Activated B cell treated with CpG ODN at 0.5 μM for 24 hours (primary cell): ENCODE results near the gene ASXL1. TPM values are rescaled to one million over a fixed set of nuclear protein-coding genes. Genes with fewer than 3 reads are reported as not detected.

Experiments
- ATAC-seq: fragments of 200-7000 bp; cut with Tn5 transposase; one replicate; pipeline ENCODE4 v1.10.0; 2021; ENCODE audit warnings: low read depth, mild to moderate bottlenecking, moderate library complexity
- CTCF ChIA-PET: fragments of 350-600 bp; sonication (Branson Sonifier 250); formaldehyde crosslinking; loops from one replicate; lab custom pipeline; 2021; ENCODE audit warnings: antibody characterized with exemption; lab: Charles Lee
- POLR2A ChIA-PET: fragments of 350-600 bp; sonication (Branson Sonifier 250); formaldehyde crosslinking; loops from one replicate; lab custom pipeline; 2021; ENCODE audit warnings: antibody characterized with exemption; lab: Charles Lee
- DNase-seq: peaks from one replicate; pipeline ENCODE4 v3.0.0; 2022
- H3K27ac Mint-ChIP-seq: one replicate; pipeline ENCODE4 v1.8.0; 2020; ENCODE audit warnings: mixed read lengths
- H3K27me3 Mint-ChIP-seq: one replicate; pipeline ENCODE4 v1.8.0; 2021; ENCODE audit warnings: mixed read lengths
- H3K36me3 Mint-ChIP-seq: one replicate; pipeline ENCODE4 v1.8.0; 2021; ENCODE audit warnings: low read depth, mixed read lengths
- H3K4me1 Mint-ChIP-seq: one replicate; pipeline ENCODE4 v1.8.0; 2021; ENCODE audit warnings: mixed read lengths
- H3K4me3 Mint-ChIP-seq: one replicate; pipeline ENCODE4 v1.8.0; 2020; ENCODE audit warnings: mild to moderate bottlenecking, mixed read lengths
- H3K9me3 Mint-ChIP-seq: one replicate; pipeline ENCODE4 v1.8.0; 2020; ENCODE audit warnings: mixed read lengths
- intact Hi-C: fragments of 100-400 bp; cut with micrococcal nuclease; formaldehyde crosslinking; loops from one replicate; pipeline ENCODE4 v1.15.1; 2024
- total RNA-seq: library from RNA; stranded (reverse); gene quantifications from 2 replicates; pipeline ENCODE4 v1.2.3, GENCODE V29; 2022
- TF ChIP-seq, protein P1 (sequence below): fragments of 200-600 bp; IDR thresholded peaks from one replicate; pipeline ENCODE4 v1.8.0; 2022; ENCODE audit warnings: antibody characterized with exemption, mild to moderate bottlenecking

The ASXL1 gene
- total RNA-seq, 1 donor from 2014 or later = 169 TPM

DNA sequence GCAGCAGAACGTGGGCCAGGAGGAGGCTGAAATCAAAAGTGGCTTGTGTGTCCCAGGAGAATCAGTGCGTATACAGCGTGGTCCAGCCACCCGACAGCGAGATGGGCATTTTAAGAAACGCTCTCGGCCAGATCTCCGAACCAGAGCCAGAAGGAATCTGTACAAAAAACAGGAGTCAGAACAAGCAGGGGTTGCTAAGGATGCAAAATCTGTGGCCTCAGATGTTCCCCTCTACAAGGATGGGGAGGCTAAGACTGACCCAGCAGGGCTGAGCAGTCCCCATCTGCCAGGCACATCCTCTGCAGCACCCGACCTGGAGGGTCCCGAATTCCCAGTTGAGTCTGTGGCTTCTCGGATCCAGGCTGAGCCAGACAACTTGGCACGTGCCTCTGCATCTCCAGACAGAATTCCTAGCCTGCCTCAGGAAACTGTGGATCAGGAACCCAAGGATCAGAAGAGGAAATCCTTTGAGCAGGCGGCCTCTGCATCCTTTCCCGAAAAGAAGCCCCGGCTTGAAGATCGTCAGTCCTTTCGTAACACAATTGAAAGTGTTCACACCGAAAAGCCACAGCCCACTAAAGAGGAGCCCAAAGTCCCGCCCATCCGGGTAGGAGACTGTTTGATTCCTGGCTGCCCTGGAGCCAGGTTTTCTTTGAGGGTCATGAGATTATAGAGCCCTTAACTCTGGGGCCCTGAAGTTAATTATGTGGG lies 75.3 kb downstream of the ASXL1 start:
- intact Hi-C loops = no loop called here

DNA sequence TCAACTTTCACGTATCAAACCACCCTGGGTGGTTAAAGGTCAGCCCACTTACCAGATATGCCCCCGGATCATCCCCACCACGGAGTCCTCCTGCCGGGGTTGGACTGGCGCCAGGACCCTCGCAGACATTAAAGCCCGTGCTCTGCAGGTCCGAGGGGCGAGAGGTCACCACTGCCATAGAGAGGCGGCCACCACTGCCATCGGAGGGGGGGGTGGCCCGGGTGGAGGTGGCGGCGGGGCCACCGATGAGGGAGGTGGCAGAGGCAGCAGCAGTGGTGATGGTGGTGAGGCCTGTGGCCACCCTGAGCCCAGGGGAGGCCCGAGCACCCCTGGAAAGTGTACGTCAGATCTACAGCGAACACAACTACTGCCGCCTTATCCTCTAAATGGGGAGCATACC lies 76.3 kb downstream of the ASXL1 start:
- Mint-ChIP-seq H3K9me3 (no peaks in the 10 kb centered on the region), H3K4me1 (no peaks in the 10 kb centered on the region), H3K36me3 (peaks cover 98% of the 10 kb centered on the region), H3K27ac (no peak overlapping the region), H3K4me3 (no peak overlapping the region), H3K27me3 (no peaks in the 10 kb centered on the region)
- ATAC-seq = no peak
- intact Hi-C loops = no loop called here
- DNase-seq = no peak
- TF ChIP-seq, protein P1, sequence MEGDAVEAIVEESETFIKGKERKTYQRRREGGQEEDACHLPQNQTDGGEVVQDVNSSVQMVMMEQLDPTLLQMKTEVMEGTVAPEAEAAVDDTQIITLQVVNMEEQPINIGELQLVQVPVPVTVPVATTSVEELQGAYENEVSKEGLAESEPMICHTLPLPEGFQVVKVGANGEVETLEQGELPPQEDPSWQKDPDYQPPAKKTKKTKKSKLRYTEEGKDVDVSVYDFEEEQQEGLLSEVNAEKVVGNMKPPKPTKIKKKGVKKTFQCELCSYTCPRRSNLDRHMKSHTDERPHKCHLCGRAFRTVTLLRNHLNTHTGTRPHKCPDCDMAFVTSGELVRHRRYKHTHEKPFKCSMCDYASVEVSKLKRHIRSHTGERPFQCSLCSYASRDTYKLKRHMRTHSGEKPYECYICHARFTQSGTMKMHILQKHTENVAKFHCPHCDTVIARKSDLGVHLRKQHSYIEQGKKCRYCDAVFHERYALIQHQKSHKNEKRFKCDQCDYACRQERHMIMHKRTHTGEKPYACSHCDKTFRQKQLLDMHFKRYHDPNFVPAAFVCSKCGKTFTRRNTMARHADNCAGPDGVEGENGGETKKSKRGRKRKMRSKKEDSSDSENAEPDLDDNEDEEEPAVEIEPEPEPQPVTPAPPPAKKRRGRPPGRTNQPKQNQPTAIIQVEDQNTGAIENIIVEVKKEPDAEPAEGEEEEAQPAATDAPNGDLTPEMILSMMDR = no peak
- CTCF ChIA-PET = no interaction called here
- POLR2A ChIA-PET = no interaction called here

More for the DNA sequence above, 75.3 kb downstream of the ASXL1 start:
- Mint-ChIP-seq H3K27ac (no peak overlapping the region), H3K4me3 (no peak overlapping the region), H3K9me3 (no peaks in the 10 kb centered on the region), H3K4me1 (no peaks in the 10 kb centered on the region), H3K27me3 (no peaks in the 10 kb centered on the region), H3K36me3 (peaks cover 98% of the 10 kb centered on the region)
- TF ChIP-seq, protein P1 = no peak
- CTCF ChIA-PET = no interaction called here
- no peak for ATAC-seq
- POLR2A ChIA-PET = no interaction called here
- no peak for DNase-seq

DNA sequence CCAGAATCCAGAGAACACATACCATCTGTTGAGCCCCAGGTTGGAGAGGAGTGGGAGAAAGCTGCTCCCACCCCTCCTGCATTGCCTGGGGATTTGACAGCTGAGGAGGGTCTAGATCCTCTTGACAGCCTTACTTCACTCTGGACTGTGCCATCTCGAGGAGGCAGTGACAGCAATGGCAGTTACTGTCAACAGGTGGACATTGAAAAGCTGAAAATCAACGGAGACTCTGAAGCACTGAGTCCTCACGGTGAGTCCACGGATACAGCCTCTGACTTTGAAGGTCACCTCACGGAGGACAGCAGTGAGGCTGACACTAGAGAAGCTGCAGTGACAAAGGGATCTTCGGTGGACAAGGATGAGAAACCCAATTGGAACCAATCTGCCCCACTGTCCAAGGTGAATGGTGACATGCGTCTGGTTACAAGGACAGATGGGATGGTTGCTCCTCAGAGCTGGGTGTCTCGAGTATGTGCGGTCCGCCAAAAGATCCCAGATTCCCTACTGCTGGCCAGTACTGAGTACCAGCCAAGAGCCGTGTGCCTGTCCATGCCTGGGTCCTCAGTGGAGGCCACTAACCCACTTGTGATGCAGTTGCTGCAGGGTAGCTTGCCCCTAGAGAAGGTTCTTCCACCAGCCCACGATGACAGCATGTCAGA lies 77.4 kb downstream of the ASXL1 start:
- Mint-ChIP-seq H3K4me3 (no peak overlapping the region), H3K27ac (no peak overlapping the region), H3K9me3 (no peaks in the 10 kb centered on the region), H3K27me3 (no peaks in the 10 kb centered on the region), H3K4me1 (no peaks in the 10 kb centered on the region), H3K36me3 (peaks cover 92% of the 10 kb centered on the region)
- ChIA-PET CTCF (no interaction called here), POLR2A (interaction anchor here (0.6 kb wide), 1 partner anchor 77 kb away, joined by 3 read pairs; no protein-coding TSS in a partner anchor)
- TF ChIP-seq, protein P1 = no peak
- no peak for DNase-seq
- intact Hi-C loops = loop anchor here (5.0 kb wide), 2 partner anchors 52 to 98 kb away; no protein-coding TSS in a partner anchor
- no peak for ATAC-seq

DNA sequence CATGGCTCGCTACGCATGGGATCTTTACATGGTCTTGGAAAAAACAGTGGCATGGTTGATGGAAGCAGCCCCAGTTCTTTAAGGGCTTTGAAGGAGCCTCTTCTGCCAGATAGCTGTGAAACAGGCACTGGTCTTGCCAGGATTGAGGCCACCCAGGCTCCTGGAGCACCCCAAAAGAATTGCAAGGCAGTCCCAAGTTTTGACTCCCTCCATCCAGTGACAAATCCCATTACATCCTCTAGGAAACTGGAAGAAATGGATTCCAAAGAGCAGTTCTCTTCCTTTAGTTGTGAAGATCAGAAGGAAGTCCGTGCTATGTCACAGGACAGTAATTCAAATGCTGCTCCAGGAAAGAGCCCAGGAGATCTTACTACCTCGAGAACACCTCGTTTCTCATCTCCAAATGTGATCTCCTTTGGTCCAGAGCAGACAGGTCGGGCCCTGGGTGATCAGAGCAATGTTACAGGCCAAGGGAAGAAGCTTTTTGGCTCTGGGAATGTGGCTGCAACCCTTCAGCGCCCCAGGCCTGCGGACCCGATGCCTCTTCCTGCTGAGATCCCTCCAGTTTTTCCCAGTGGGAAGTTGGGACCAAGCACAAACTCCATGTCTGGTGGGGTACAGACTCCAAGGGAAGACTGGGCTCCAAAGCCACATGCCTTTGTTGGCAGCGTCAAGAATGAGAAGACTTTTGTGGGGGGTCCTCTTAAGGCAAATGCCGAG lies 78.2 kb downstream of the ASXL1 start:
- intact Hi-C loops = loop anchor here (5.0 kb wide), 2 partner anchors 51 to 99 kb away; no protein-coding TSS in a partner anchor

More for the DNA sequence above, 78.2 kb downstream of the ASXL1 start:
- ChIA-PET CTCF (no interaction called here), POLR2A (no interaction called here)
- no peak for DNase-seq
- H3K36me3 Mint-ChIP-seq = peaks cover 92% of the 10 kb centered on the region
- no peak overlapping the region for H3K27ac Mint-ChIP-seq
- no peak overlapping the region for H3K4me3 Mint-ChIP-seq
- H3K9me3 Mint-ChIP-seq = no peaks in the 10 kb centered on the region
- no peak for ATAC-seq
- H3K27me3 Mint-ChIP-seq = no peaks in the 10 kb centered on the region
- H3K4me1 Mint-ChIP-seq = no peaks in the 10 kb centered on the region
- TF ChIP-seq, protein P1 = no peak
